NCI-H1092 (cell line): ENCODE data around the gene TNFSF8.
A peak's percentile ranks its signal among the peaks of the same experiment; 100 is the strongest.

Source experiments
- DNase-seq: peaks from one replicate; lab custom pipeline; 2025; lab: John Stamatoyannopoulos, UW

Gene TNFSF8

GRCh38 chr9:114905170-114905940 is 25.0 kb downstream of the TNFSF8 start:
- no peak for DNase-seq

GRCh38 chr9:114902786-114903524 is 27.4 kb downstream of the TNFSF8 start:
- no peak for DNase-seq

DNA sequence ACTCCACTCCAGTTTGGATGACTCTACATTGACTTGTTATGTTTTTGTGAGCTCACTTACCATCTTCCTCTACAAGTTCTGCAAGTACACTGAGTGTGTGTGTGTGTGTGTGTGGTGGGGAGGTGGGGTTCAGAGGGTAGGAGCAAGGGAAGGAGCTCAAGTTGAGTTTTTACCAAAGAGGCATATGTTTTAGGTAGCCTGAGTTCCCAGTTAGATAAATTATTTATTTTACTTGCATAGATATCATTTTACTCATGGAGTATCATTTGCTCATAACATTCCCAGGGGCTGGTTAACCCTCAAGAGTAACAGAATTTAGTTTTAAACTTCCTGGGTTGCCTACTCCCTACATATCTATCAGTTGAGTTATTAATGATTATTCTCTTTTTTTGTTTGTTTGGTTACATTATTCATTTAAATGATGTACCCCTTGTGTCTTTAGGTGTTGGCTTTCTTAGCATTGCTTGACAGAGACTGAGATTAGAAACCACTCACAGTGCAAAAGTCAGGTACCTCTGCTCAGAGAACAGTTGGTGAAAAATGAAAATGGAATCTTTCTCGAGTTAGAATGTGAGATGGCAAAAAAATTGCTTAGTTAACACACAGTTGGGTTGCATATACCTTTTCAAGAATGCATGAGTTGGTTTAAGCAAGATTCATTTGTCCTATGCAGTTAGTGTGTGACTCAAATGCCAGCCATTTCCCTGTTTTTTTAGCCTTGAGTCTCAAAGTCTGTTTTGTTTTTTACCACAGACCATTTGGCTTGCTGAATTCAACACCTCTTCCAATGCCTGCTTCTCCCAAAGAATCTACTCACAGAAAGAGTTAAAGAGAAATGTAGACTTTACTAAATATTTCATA is 29.2 kb downstream of the TNFSF8 start:
- DNase-seq = no peak

- DNase-seq = no peak
Observed at GRCh38 chr9:114899995-114900394, 30.4 kb downstream of the TNFSF8 start.

DNA sequence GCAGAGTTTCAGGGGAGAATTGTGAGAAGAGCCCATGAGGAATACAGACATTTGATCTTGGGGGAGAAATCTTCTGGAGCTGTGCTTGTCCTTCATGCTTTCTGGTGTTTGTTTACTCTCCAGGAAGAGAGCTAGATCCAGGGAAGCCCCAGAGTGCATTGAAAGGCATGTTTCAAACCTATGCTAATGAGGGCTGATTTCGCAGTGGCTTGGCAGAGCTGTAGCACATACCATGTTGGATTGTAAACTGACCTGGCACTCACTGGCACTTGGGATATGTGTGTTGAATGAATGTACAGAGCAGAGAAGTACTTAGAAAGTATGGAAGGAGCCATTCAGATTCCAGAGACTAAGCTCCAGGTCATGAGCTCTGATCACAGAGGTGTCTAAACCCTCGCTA is 30.9 kb downstream of the TNFSF8 start:
- DNase-seq = no peak

GRCh38 chr9:114898741-114899140 is 31.6 kb downstream of the TNFSF8 start:
- DNase-seq = no peak

GRCh38 chr9:114897196-114897595 is 33.2 kb downstream of the TNFSF8 start:
- no peak for DNase-seq

GRCh38 chr9:114896344-114896743 is 34.0 kb downstream of the TNFSF8 start:
- no peak for DNase-seq

GRCh38 chr9:114895521-114895991 is 34.8 kb downstream of the TNFSF8 start:
- DNase-seq = no peak

DNA sequence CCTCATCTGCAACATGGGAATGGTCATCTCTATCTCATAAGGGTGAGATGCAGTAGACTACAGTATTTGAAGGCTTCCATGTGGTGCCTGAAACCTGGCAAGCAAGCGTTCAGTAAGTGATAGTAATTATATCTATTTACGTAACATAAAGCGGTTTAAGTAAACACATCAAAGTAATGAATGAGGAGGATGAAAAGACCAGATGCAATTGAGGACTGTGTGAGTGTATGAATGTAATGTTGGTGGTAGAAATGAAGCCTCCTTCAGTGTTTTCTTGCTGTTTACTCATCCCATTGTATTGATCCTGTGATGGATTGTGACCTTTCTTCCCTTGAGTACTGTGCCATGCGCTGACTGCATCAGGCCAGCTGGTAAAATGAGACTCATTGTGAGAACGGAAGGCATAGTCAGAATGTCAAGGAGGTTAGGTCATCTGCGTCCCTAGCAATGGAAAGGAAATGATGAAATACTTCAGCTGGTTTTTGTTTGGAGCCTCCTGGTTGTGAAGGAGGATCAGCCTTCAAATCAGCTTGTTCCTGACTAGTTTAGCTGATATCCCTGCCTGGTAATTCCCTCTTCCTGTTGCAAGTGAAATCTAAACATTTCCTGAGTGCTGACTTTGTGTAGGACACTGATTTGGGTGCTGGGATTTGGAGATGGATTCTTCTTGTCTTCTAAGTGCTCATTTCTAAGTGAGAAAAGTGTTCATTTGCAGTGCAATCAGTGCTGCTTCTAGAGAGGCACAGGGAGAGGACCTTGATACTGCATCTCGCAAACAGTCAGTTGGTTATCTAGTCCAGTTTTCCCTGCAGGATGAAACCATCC is 35.6 kb downstream of the TNFSF8 start:
- peak; percentile 20 for DNase-seq

- no peak for DNase-seq
Observed at GRCh38 chr9:114894206-114894605, 36.2 kb downstream of the TNFSF8 start.

- no peak for DNase-seq
Observed at GRCh38 chr9:114893221-114894010, 37.0 kb downstream of the TNFSF8 start.

- no peak for DNase-seq
Observed at GRCh38 chr9:114889802-114890224, 40.6 kb downstream of the TNFSF8 start.

DNA sequence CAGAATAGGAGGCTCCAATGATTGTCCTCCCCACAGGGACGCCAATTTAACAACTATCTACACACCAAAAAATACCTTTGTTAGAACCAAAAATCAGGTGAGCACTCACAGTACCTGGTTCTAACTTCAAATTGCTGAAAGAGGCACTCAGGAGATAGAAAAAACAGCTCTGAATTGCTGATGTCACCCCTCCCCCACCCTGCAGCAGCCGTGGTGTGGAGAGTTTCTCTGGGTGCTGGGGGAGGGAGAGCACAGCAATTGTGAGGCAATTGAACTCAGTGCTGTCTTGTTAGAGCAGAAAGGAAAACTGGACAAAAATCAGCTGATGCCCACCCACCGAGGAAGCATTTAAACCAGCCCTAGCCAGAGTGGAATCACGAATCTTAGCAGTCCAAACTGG is 41.8 kb downstream of the TNFSF8 start:
- DNase-seq = no peak

DNA sequence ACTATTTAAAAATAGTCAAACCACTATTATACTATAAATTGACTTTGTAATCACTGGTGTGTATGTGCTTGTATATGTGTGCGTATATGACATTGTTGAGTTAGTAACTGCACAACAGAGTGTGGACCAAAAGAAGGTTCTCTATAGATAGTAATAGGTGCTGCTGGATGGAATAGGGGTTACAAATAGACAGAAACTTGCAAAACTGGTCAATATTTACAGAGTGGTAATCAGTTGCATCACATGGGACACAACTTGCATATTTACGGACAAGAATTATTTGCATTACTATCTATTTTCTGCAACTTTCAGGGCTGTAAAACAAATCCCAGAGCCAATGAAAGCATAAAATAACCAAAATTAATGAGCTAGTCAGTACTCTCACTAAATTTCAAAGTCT is 42.4 kb downstream of the TNFSF8 start:
- DNase-seq = no peak

DNA sequence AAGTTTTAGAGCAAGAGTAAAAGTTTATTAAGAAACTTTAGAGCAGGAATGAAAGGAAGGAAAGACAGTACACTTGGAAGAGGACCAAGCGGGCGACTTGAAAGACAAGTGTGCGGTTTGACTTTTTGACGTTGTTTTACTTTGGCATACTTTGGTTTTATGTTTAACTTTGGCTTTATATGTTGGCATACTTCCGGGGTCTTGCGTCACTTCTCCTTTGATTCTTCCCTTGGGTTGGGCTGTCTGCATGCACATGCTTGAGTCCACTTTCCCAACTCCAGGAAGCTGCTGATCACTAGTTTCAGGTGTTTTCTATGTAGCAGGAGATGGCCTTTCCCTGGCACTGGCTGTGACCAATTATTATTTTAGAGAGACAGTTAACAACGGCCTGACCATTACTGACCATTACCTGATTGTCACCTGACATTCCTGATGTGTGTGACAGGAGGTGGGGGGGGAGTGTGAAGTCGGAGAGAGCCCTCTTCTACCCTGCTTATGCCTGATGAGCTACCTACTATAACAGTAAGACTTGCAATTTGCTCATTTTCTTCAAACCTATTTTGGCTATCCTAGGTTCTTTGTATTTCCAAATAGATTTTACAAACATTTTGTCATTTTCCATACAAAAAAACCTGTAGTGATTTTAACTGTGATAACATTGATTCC is 45.5 kb downstream of the TNFSF8 start:
- DNase-seq = no peak

- DNase-seq = no peak
Observed at GRCh38 chr9:114883709-114884108, 46.7 kb downstream of the TNFSF8 start.

DNA sequence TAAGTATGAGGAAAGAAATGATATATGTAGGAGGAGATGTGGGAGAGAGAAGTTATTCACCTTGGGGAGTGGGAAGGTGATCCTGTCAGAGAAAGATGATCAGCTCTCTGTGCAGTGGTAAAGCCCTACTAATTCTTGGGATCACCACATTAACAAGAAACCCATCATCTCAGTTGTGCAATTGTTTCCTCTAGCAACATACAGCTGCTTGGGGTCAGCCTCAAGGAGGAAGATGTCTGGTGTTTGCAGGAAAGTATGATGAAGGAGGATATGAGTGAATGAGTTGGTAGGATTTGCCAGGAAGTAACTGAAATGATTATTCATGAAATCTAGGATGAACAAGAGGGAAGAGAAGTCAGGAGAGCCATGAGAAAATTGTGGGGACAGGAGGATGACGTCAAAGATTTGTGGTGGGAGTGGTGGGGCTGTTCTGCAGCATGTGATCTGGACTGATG is 50.1 kb downstream of the TNFSF8 start:
- no peak for DNase-seq

DNA sequence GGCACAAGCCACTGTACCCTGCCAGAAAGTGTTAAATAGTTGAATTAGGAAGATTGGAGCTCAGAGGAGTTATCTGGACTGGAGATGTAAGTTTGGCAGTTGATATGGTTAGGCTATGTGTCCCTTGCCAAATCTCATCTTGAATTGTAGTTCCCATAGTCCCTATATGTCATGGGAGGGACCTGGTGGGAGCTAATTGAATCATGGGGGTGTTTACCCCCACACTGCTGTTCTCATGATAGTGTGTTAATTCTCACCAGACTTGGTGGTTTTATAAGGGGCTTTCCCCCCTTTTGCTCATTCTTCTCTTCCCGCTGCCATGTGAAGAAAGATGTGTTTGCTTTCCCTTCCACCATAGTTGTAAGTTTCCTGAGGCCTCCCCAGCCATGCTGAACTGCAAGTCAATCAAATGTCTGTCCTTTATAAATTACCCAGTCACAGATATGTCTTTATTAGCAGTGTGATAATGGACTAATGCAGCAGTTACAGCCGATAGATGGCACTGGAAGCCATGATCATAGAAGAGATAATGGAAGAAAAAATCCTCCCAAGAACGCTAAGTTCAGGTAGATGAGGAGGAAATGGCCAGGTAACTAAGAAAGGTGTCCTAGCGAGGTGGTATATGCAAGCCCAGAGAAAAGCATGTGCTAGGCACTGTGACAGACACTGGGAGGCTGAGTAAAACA is 51.4 kb downstream of the TNFSF8 start:
- no peak for DNase-seq
